ENCODE measurements around the gene CMTM2.
"Not testable (repeated sequence)": the region's sequence is repeated elsewhere in the genome, so short reads cannot be mapped to it uniquely, and the experiment has no call there.

Gene CMTM2

GRCh38 chr16:66605979-66606751, 26.9 kb downstream of the CMTM2 start:
- DNase-seq (ENCODE audit: low spot score) = no peak

DNA sequence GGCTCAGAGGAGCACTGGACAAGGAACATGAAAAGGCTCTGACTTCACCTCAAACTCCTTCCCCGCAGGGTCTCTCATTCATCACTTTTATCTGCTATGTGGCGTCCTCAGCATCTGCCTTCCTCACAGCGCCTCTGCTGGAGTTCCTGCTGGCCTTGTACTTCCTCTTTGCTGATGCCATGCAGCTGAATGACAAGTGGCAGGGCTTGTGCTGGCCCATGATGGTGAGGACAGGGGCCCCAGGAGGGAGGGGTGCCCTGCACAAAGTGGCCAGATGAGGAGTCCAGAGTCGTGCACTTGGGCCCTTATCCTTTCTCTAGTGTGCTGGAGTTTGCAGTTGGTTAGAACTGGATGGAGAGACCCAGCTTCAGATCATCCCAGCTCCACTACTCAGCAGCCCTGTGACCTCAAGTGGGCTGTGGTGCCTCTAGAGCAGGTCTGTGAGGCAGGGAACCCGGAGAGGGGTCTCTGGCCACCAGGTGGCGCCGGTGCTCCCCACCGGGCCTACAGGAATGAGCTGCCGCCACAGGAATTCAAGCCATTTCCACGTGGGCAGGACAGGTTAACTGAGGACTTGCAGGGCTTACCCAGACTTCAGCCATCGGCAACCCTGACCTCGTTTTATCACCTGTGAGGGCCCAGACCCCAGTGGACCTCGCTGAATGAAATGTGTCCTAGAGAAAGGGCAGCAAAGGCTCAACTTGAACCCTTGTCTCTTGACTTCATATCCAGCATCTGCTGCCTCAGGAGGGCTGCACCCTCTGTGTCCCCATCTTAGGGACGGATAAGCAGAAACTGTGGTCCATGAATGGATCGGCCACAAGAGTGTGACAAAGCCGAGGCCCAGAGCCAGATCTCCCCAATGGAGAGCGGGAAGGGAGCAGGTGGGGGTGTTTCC, 29.2 kb downstream of the CMTM2 start:
- DNase-seq (ENCODE audit: low spot score) = peak; percentile 94

DNA sequence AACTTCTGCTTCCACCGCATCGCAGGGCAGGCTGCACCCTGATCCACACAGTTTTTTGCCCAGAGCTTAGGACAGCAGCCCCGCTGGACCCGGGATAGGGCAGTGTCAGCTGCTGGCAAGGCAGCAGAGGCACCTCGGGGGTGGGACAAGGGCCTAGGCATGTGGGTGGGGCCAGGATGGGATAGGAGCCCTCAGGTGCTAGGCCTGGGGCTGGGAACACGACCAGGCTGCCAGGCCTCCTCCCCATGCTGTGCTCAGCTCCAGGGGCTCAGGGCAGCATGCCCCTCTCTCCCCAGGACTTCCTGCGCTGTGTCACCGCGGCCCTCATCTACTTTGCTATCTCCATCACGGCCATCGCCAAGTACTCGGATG, 29.9 kb downstream of the CMTM2 start:
- DNase-seq (ENCODE audit: low spot score) = no peak

GRCh38 chr16:66610111-66610820, 31.0 kb downstream of the CMTM2 start:
- no peak for DNase-seq (ENCODE audit: low spot score)

DNA sequence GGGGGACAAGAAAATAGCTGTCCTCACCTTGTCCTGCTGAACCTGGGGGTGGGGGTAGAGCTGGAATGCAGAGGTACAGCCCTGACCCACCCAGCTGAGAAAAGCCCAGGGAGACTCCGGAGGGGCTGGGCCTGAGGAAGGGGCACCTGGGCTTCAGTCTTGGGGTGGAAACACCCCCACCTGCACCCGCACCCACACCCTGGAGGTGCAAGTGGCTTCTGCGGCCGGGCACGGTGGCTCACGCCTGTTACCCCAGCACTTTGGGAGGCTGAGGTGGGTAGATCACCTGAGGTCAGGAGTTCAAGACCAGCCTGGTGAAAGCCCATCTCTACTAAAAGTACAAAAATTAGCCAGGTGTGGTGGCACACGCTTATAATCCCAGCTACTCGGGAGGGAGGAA, 32.6 kb downstream of the CMTM2 start:
- not testable (repeated sequence) for DNase-seq (ENCODE audit: low spot score)

GRCh38 chr16:66612422-66612821, 33.2 kb downstream of the CMTM2 start:
- no peak for DNase-seq (ENCODE audit: low spot score)

DNA sequence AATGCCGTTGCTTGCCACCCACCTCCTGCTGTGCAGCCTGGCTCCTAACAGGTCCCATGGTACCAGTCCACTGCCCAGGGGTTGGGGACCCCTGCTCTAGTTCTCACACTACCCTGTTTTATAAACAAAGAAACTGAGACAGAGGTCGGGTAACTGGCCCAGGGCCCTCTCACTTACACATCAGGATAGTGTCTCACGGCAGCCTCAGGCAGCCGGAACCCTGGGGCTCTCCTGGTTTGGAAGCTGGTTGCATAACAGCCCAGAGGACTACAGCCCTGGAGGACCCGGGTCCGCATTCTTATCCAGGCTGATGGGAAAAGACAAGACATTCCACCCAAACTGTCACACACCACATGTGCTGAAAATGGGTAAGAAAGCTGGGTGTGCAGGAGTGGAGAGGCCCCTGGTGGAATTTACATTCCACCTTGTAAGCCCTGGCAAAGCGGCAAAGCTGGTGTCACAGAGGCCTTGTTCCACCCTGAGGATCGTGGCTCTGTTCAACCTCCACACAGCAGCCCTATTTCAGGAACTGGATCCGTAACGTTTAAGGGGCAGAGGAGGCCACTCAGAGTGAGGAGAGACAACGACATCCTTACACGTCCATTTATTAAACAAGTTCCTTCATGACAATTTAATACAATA, 35.0 kb downstream of the CMTM2 start:
- DNase-seq (ENCODE audit: low spot score) = no peak

- no peak for DNase-seq (ENCODE audit: low spot score)
These were observed 36.9 kb downstream of the CMTM2 start for GRCh38 chr16:66616169-66616568.

DNA sequence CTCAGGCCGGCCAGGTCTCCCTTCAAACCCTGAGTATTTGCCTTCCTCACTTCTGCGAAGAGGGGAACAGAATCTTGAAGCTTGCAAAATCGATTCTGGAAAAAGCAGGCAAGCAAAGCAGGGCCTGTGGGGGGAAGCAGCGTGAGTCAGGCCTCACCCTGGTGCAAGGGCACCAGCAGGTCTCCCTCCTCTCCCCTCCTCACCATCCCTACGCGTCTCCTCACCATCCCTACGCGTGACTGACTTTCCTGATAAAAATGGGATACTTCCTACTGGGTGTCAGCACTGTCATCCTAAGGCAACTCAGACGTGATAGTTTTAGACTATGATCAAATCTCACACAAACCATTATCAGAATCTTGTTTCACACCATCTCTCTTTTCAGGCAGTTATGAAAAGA, 37.3 kb downstream of the CMTM2 start:
- no peak for DNase-seq (ENCODE audit: low spot score)

- DNase-seq (ENCODE audit: low spot score) = no peak
These were observed 37.8 kb downstream of the CMTM2 start for GRCh38 chr16:66617010-66617434.

GRCh38 chr16:66617728-66618127, 38.5 kb downstream of the CMTM2 start:
- DNase-seq (ENCODE audit: low spot score) = no peak

- DNase-seq (ENCODE audit: low spot score) = no peak
These were observed 39.5 kb downstream of the CMTM2 start for GRCh38 chr16:66618588-66619375.

DNA sequence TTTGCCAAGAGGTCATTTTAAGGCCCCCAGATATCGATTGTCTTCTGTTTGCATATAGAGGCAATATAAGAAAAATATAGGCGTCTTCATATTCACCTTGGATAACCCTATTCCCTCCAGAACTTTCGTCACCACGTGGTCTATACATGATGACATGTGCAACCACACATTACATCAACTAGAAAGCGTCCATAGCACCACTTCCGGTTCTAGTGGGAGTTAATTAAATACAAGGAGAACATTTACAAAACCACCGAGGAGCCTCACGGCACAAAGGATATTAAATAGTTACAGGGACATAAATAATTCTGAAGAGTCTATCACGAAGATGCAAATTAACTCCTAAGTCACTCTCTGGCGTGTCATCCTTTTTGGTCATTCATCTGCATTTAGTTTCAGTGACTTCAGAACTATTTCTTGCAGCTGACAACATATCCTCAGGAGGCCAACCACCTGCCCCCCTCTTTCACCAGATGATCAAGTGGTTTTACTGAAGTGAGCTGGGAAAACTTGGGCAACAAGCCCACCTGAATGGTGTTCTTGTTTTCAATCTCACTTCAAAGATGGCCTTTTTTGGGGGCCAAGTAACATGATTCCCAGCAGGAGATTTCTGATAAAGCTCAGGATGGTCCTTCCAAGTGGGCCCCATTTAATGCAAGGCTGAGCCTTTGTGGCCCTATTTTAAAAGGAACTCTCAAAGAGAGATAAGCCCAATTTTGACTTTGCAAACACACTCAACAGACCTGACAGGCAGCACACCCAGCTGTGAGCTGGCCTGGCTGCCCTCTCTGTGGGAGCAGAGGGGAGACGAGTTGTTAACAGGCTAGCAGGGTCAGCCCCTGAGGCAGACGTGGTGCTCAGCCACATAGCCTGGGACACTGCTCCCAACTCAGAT, 40.5 kb downstream of the CMTM2 start:
- DNase-seq (ENCODE audit: low spot score) = no peak

- no peak for DNase-seq (ENCODE audit: low spot score)
These were observed 41.1 kb downstream of the CMTM2 start for GRCh38 chr16:66620429-66620795.

GRCh38 chr16:66621973-66622372, 42.7 kb downstream of the CMTM2 start:
- DNase-seq (ENCODE audit: low spot score) = no peak

- DNase-seq (ENCODE audit: low spot score) = no peak
These were observed 43.6 kb downstream of the CMTM2 start for GRCh38 chr16:66622863-66623262.

DNA sequence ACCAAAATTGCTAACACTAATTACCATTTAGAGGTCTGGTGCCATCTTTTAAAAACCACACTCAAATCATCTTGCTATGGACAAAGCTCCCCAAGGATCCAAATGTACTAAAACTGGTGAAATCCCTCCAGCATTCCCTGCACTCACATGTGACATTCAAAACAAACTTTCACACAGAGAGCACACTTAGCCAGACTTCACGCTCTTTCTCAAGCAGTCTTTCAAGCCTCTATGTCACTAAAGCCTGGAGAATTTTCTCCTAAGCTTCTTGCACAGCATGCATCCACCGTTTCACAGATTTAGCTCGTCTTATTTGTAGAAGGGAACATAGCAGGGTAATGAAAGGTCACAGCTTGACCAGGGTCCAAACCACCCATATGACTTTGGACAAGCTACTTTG, 44.5 kb downstream of the CMTM2 start:
- no peak for DNase-seq (ENCODE audit: low spot score)

GRCh38 chr16:66627611-66628378, 48.5 kb downstream of the CMTM2 start:
- DNase-seq (ENCODE audit: low spot score) = not testable (repeated sequence)

DNA sequence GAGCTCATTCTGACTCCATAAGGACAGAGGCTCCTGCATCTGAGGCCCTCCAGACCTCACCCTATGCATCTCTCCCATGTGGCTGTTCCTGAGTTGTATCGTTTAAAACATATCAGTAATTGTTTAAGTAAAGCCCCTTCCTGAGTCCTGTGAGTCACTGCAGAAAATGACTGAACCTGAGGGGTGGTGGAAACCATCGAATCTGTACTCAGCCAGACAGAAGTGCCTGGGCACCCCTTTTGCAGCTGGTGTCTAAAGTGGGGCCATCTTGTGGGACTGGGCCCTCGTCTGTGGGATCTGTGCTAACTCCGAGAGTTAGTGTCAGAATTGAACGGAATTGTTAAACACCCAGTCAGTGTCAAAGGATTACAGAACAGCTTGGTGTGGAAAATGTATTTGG, 50.6 kb downstream of the CMTM2 start:
- no peak for DNase-seq (ENCODE audit: low spot score)
